ENCODE results near the gene LCOR.
"Not testable (repeated sequence)": the region's sequence is repeated elsewhere in the genome, so short reads cannot be mapped to it uniquely, and the experiment has no call there.

Gene LCOR

DNA sequence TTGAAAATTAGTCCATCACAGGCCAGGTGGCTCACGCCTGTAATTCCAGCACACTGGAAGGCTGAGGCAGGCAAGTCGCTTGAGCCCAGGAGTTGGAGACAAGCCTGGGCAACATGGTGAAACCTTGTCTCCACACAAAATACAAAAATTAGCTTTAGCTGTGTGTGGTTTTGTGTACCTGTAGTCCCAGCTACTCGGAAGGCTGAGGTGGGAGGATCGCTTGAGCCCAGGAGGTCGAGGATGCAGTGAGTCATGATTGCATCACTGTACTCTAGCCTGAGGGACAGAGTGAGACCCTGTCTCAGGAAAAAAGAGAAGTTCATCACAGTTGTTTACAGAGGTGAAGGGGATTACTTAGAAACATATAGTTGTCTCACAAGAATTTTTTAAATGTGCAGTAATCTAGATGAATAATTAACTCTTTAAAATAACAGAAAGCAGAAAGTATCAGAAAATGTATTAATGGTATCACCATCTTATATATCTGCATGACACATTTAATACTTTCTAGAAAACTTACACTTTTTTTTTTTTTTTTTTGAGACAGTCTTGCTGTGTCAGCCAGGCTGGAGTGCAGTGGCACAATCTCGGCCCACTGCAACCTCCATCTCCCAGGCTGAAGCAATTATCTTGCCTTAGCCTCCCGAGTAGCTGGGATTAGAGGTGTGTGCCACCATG, 8.9 kb downstream of the LCOR start:
- DNase-seq (ENCODE audit: low spot score) = no peak

DNA sequence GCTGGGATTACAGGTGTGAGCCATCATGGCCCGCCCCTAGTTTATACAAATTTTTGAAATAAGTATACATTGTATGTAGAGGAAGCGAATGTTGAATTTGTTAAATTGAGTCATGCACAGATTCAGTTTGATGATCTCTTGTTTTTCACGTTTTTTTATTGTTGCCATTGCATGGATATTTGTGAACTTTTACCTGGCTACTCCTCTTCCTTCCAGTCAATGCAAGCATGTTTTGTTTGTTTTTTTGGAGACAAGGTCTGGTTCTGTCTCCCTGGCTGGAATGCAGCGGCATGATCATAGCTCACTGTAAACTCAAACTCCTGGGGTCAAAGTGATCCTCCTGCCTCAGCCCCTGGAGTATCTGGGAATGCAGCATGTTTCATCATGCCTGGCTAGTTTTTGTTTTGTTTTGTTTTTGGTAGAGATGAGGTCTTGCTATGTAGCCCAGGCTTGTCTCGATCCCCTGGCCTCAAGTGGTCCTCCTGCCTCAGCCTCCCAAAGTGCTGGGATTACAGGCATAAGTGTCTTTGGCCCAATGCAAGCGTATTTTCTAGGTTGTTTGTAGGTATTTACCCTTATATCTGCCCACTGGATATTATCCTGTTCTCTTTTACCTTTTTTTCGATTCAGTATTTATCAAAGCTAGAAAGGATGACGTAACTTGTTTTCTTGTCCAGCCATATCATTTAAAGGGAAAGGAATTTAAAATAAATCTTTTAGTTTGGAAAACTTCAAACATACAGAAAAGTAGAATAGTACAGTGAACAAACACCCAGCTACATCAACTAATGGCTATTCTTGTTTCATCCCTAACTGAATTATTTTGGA, 11.0 kb downstream of the LCOR start:
- DNase-seq (ENCODE audit: low spot score) = no peak

DNA sequence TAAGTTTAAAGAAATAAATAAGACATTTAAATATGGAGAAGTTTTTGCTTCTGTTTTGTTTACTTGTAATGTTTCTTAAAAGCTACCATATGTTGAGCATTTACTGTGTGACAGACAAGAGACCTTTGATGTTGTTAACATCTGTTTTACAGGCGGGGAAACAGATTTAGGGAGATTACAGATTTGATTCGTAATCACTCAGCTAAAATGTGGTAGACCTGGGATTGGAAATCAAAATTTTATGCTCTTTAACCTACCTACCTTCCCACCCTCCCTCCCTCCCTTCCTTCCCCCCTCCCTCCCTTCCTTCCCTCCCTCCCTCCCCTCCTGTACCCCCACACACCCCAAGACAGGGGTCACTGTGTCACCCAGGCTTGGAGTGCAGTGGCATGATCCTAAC, 11.7 kb downstream of the LCOR start:
- no peak for DNase-seq (ENCODE audit: low spot score)

DNA sequence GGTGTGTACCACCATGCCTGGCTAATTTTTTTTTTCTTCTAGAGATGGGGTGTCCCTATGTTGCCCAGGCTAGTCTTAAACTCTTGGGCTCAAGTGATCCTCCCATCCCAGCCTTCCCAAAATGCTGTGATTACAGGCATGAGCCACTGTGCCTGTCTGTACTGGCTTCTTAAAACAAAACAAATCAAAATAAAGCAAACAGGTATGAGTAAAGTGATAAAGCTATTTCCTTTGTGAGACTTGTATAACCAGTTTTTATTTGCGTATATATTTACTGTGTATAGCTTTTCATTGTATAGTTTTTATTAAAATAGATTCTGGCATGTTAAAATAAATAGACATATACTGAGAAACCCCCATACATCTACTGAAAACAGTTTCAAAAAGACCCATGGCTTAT, 14.3 kb downstream of the LCOR start:
- no peak for DNase-seq (ENCODE audit: low spot score)

DNA sequence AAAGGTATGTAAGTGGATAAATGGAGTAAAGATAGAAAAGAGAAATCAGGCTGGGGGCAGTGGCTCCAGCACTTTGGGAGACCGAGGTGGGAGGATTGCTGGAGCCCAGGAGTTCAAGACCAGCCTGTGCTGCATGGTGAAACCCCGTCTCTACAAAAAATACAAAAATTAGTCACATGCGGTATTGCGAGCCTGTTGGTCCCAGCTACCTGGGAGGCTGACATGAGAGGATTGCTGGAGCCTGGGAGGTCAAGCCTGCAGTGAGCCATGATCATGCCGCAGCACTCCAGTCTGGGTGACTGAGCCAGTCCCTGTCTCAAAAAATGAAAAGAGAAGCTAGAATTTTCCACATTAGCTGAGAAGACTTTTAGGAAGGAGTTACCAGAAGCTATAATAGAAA, 14.8 kb downstream of the LCOR start:
- no peak for DNase-seq (ENCODE audit: low spot score)

DNA sequence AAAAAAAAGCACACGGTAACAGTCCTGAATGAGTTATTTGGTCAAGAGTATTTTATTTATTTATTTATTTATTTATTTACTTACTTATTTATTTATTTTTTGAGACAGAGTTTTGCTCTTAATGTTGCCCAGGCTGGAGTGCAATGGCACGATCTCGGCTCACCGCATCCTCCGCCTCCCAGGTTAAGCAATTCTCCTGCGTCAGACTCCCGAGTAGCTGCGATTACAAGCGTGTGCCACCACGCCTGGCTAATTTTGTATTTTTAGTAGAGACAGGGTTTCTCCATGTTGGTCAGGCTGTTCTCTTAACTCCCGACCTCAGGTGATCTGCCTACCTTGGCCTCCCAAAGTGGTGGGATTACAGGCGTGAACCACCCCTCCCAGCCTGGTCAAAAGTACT, 15.3 kb downstream of the LCOR start:
- DNase-seq (ENCODE audit: low spot score) = not testable (repeated sequence)

DNA sequence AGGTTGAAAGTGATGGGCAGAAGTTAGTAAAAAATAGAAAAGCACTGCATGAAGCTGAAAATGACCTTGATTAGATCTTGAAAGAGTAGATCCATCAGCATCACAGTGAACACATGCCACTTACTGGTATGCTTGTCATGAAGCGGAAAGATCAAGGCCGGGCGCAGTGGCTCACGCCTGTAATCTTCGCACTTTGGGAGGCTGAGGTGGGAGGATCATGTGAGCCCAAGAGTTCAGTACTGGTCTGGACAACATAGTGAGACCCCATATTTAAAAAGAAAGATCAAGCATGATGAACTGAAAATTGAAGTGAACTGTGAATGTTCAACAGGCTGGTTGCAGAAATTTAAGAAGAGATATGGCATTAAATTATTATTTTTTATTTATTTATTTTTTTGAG, 18.0 kb downstream of the LCOR start:
- no peak for DNase-seq (ENCODE audit: low spot score)

DNA sequence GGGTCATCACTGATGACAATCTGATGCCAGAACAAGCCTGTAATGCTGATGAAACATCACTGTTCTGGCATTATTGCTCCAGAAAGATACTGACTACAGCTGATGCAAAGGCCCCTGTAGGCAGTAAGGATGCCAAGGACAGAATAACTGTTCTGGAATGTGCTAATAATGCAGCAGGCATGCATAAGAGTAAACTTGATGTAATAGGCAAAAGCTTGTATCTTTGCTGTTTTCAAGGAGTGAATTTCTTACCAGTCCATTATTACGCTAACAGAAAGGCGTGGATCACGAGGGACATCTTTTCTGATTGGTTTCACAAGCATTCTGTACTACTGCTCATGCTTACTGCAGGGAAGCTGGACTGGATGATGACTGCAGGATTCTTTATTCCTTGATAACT, 18.7 kb downstream of the LCOR start:
- no peak for DNase-seq (ENCODE audit: low spot score)

DNA sequence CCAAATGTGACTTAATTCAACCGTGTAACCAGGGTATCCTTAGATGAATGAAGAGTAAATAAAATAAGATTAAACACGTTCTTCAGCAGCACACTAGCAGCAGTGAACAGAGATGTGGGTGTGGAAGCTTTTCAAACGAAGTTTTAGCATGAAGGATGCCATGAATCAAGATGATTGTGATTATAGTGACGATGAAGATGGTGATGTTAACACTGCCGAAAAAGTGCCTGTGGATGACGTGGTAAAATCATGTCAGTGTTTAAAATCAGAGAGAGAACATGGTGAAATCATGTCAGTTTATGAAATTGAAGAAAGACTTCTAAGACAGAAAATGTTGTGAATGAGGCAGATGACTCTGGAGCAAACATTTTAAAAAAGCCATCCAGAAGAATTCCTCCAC, 19.2 kb downstream of the LCOR start:
- no peak for DNase-seq (ENCODE audit: low spot score)

DNA sequence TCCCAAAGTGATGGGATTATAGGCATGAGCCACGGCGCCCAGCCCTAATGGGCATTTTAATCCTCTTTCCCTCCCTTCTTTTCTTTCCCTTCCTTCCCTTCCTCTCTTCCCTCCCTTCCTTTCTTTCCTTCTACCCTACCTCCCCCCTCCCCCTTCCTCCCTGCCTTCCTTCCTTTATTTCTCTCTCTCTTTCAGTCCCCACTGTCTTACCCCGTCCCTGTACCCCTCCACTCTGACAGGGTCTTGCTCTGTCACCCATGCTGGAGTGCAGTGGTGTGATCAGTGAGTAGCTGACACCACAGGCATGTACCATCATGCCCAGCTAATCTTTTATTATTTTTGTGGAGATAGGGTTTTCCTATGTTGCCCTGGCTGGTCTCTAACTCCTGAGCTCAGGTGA, 24.2 kb downstream of the LCOR start:
- no peak for DNase-seq (ENCODE audit: low spot score)

DNA sequence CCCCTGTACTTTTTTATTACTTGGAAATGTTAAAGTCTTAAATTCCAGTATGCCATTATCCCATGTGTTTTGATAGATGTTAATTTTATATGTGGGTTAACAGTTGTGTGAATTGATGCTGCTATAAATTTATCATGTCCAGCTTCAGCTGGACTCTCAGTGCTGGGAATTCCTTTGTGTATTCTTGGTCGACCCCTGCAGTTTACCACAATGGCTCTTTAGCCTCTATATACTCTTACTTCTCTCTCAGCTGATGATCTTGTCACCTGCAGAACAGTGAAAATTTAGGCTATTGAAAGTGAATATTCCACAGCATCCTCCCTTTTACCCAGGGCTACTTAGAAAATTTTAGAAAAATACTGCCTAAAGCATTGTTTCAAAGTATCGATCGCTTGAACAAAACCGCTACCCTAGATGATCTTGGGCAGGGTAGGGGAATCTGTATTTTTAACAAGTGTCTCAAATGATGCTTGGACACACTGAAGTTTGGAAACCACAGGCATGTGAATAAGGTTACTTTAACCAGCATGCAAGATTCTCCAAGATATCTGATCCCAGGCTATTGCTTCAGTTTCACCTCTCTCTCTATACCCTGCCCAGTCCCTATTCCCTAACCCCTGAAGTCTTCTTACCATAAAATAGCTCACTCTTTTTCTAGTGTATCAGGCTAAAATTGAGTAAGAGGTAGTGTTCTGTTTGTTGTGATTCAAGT, 25.4 kb downstream of the LCOR start:
- no peak for DNase-seq (ENCODE audit: low spot score)

DNA sequence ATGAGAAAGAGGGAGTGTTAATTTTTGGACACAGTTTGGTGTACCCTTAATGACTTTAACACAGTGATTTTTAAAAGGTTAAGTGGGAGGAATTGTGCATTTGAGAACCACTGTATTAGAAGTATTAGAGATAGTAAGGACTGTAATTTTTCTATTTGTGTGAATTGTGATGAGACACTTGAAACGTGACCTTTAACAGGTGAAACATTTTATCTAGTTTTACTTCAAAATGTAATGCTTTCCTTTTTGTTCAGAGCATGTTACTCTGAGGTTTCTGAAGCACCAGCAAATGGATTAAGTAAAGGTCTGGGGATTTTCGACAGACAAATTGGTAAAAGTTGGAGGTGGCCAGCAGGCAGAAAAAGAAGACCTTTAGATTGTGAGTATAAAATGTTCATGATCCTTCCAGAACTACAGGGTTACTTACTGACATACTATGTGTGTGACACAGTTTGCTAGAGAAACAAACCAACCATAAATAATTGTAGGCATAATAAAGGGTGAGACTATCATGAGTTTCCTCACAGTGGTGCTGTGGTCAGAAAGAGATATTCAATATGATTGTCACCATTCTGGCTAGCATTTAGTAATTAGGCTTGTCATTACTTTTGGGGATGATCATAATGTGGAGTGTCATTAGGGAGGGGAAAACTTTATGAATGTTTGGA, 26.1 kb downstream of the LCOR start:
- no peak for DNase-seq (ENCODE audit: low spot score)

DNA sequence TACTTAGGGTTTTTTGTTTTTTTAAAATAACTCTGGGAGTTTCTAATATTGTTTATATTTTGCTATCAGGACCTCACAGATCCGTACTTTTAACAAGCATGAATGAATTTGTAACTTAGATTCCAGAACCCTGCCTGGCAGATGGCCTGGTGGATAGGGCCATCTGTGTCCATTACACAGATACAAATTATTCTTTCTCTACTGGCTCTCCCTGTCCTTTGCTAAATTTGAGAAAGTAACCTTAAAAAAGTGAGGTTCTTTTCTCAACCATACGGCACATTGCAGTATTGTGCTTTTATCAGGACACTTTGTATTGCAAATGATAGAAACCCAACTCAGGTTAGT, 26.6 kb downstream of the LCOR start:
- no peak for DNase-seq (ENCODE audit: low spot score)

DNA sequence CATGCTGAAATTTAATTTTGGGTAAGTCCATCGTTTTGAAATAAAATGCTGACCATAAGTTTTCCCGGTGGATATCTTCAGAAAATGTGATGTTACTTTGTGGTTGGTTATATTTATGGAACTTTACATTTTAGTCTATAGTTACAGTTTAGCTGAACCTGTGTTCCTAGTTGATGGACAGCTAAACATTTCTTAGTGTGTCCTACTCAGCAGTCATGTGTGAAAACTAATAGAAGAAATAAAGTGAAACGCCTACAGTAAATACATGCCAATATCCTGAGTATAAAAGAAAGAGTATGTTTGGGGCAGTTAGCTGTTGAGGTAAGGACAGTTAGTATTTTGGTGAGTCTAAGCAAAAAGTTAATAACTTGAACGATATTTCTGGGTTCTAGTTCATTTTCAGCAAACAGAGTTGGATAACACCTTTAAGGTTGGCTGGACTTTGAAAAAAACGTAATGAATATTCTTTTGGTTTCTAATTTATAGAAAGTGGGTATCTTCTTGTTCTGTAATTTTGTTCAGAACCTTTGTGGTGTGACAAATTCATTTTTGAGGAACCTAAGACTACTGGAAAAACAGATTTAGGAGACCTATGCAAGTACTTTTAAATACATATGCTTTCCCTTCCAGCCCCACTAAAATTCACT, 28.7 kb downstream of the LCOR start:
- DNase-seq (ENCODE audit: low spot score) = no peak

DNA sequence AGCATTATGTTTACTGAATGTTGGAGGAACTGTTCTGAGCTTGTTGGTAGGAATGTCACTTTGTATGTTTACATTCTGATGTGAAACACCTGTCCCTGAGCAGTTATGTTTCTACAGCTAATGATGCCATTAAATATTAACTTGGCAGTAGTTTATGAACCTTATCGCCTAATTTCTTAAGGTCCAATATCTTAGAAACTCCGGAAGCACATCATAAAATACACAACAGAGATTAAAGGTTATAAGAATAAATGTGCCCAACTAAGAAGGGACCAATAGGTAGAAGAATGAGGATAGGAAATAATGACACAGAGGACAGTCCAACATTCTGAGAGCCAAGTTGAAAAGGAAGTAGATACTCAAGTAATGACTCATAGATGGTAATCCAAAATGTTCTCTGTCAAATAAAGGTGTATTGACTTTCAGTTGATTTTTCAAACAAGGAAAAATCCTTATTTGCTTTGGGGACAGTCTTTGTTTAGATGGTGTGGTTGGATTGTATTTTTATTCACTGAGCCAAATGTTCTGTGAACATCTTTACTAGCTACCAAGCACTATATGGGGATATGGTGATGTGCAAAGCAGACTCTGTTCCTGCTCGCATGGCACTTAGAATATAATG, 31.9 kb downstream of the LCOR start:
- peak; percentile 20 for DNase-seq (ENCODE audit: low spot score)

DNA sequence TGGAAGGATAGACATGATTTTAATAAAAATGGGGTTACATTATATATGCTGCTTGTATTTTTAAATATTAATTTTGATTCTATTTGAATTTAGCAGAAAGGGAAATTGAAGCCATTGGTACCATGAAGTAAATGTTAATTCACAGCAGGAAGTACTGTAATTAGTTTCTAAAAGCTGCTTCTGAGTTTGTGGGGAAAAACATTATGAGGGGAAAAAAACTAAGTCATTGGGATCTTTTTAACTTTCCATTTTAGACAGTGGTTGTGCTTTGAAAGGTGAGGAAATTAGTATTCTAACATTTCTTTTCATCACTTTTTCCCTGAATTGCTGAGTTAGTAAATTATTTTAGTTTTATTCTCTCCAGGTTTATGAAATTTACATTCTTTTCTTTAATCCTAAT, 41.0 kb downstream of the LCOR start:
- no peak for DNase-seq (ENCODE audit: low spot score)

DNA sequence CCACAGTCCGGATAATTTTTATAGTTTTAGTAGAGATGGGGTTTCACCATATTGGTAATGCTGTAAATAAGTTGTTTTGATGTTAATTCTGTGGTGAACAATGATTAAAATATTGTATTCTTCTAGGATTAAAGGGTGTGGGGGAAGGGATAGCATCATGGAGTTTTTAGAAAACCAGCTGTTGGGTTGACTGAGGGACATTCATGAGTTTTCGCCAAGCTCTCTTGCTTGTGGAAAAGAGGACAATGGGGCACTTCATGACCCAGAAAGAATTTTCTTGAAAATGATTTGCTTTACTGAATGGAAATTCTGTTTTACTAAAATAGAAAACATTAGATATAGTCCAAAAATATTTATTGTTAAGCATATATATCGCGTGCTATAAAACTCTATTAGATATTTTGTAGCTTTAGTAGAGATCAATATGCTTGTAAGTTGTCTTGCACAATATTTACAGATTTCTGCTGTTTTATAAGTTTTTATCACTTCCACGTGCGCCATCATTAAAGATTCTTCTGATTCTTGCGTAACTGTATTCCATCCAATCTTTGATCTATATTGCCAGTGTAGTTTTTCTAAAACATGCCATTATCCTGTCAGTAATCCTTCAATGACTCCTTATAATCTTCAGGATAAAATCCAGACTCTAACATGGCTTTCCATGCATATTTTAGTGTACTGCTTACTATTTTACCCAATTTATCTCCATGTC, 41.8 kb downstream of the LCOR start:
- DNase-seq (ENCODE audit: low spot score) = no peak

DNA sequence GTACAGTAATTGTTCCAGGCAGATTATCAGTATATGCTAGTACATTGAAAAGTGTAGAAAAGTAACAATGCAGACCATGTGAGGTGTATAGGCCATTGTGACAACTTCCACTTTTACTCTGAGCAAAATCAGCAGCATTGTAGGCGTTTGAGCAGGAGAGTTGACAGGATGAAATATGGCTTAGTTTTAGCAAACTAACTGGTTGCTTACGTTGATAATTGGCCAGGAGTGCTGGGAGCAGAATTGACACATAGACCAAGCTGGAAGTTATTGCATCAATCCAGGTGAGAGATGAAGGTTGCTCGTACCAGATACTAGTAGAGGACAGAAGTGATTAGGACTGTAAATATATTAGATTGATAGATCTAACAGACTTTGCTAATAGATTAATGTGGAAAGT, 46.0 kb downstream of the LCOR start:
- no peak for DNase-seq (ENCODE audit: low spot score)

DNA sequence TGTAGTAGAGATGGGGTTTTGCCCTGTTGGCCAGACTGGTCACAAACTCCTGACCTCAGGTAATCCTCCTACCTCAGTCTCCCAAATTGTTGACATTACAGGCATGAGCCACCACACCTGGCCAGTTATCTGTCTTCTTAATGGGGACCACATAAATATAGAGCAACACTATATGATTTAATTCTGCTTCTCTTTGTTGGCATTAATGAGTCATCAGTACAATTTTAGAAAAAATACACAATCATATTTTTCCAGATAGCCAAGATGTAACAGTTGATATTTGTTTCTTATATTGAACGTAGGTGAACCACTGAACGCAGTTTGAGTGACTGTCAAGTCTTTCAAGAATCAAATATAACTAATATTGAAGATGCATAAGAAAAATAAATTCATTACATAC, 48.5 kb downstream of the LCOR start:
- DNase-seq (ENCODE audit: low spot score) = no peak

DNA sequence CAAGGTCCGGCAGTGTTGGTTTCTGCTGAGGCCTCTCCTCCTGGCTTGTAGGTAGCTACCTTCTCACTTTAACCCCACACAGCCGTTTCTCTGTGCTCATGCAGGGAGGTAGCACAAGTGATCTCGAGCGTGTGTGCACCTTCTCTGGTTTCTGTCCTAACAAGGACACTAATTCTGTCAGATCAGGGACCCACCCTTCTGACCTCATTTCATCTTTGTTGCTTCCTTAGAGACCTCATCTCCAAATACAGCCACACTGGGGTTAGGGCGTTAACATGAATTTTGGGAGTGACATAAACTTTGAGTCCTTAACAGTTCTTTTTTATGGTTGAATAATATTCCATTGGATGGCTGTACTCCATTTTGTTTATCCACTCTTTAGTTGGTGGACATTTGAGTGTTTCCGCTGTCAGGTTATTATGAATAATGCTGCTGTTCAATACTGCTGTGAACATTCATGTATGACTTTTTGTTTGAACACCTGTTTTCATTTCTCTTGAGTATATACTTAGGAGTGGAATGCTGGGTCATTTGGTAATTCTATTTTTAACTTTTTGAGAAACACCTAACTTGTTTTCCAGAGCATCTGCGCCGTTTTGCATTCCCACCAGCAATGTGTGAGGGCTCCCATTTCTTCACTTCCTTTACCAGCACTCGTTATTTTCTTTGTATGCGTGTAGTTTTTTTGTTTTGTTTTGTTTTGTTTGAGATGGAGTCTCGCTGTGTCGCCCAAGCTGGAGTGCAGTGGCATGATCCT, 57.5 kb downstream of the LCOR start:
- DNase-seq (ENCODE audit: low spot score) = no peak

DNA sequence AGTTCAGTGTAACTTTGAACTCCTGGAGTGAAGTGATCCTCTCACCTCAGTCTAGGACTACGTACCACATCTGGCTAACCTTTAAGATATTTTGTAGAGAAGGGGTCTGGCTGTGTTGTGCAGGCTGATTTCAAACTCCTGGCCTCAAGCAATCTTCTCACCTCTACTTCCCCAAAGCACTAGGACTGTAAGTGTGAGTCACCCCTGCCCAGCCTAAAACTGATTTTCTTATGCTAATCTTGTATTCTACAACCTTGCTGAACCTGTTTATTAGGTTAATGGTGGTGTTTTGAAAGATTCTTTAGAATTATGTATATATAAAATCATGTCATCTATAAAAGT, 58.0 kb downstream of the LCOR start:
- DNase-seq (ENCODE audit: low spot score) = no peak
